HepG2 (cell line): ENCODE results near the gene TTN.

Experiments used
- AKAP8 ChIP-seq: sonication (generic); formaldehyde crosslinking; IDR thresholded peaks from 2 replicates; pipeline ENCODE4 v1.5.1; 2020; ENCODE audit warnings: mild to moderate bottlenecking, missing genetic modification reagents
- EEA1 ChIP-seq: sonication (generic); formaldehyde crosslinking; IDR thresholded peaks from 2 replicates; pipeline ENCODE4 v1.5.1; 2020; ENCODE audit warnings: mild to moderate bottlenecking, missing genetic modification reagents, borderline replicate concordance
- MXD4 ChIP-seq: IDR thresholded peaks from 2 replicates; pipeline ENCODE4 v1.6.1; 2016; ENCODE audit warnings: mild to moderate bottlenecking, missing biosample characterization, missing genetic modification reagents
- NR1H2 ChIP-seq: sonication (generic); formaldehyde crosslinking; IDR thresholded peaks from 2 replicates; pipeline ENCODE4 v1.8.1; 2022; ENCODE audit warnings: low read depth, missing genetic modification reagents, borderline replicate concordance
- RAD21 ChIP-seq: fragments of 450-650 bp; formaldehyde crosslinking; IDR thresholded peaks from 2 replicates; pipeline ENCODE4 v1.5.0; 2020; ENCODE audit warnings: mild to moderate bottlenecking
- USF2 ChIP-seq, 2 experiments: sonication (generic) in 1 of 2; formaldehyde crosslinking in 1 of 2; IDR thresholded peaks; 2 replicates each; pipeline versions ENCODE4 v1.5.1 to v1.6.1; 2011 to 2020; ENCODE audit warnings: borderline replicate concordance in 1 of 2, low read depth in 1 of 2, low read length in 1 of 2, mild to moderate bottlenecking in 1 of 2, missing genetic modification reagents in 1 of 2, moderate library complexity in 1 of 2
- ZNF350 ChIP-seq: sonication (generic); formaldehyde crosslinking; IDR thresholded peaks from 2 replicates; pipeline ENCODE4 v1.4.0; 2020; ENCODE audit warnings: mild to moderate bottlenecking, low read depth, missing genetic modification reagents, borderline replicate concordance
- TF ChIP-seq, protein P1 (sequence below): sonication (generic); formaldehyde crosslinking; IDR thresholded peaks from 2 replicates; pipeline ENCODE4 v1.5.0; 2020; ENCODE audit warnings: mild to moderate bottlenecking, missing genetic modification reagents, moderate library complexity

GRCh38 chr2:178782236-178782635 lies 25.0 kb downstream of the TTN start:
- TF ChIP-seq, protein P1, sequence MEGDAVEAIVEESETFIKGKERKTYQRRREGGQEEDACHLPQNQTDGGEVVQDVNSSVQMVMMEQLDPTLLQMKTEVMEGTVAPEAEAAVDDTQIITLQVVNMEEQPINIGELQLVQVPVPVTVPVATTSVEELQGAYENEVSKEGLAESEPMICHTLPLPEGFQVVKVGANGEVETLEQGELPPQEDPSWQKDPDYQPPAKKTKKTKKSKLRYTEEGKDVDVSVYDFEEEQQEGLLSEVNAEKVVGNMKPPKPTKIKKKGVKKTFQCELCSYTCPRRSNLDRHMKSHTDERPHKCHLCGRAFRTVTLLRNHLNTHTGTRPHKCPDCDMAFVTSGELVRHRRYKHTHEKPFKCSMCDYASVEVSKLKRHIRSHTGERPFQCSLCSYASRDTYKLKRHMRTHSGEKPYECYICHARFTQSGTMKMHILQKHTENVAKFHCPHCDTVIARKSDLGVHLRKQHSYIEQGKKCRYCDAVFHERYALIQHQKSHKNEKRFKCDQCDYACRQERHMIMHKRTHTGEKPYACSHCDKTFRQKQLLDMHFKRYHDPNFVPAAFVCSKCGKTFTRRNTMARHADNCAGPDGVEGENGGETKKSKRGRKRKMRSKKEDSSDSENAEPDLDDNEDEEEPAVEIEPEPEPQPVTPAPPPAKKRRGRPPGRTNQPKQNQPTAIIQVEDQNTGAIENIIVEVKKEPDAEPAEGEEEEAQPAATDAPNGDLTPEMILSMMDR (CRISPR knock-in tag), result no peak
- TF ChIP-seq NR1H2 (no peak), EEA1 (no peak), AKAP8 (CRISPR knock-in tag) (no peak), MXD4 (CRISPR knock-in tag) (no peak), USF2 (IDR thresholded peaks at IDR 0.05; ENCODE audit: low read depth, low read length) (no peak), USF2 (CRISPR knock-in tag; IDR thresholded peaks at IDR 0.05; ENCODE audit: borderline replicate concordance) (no peak), RAD21 (CRISPR knock-in tag) (no peak), ZNF350 (CRISPR knock-in tag) (no peak)
